Stimulated activated CD8-positive, alpha-beta memory T cell treated with anti-CD3 and anti-CD28 coated beads, Interleukin-4, amount 100 ng/mL, for 24 hours (primary cell): ENCODE results near the gene TKTL2.

Experiments
- DNase-seq: peaks from one replicate; pipeline ENCODE4 v3.0.0-alpha.2; 2020; ENCODE audit warnings: low read depth

The TKTL2 gene

GRCh38 chr4:163473576-163473975, at the start of gene TKTL2:
TKTL2 (minus strand) TSS chr4:163473754; CDS start chr4:163473734, 20 bp downstream.
- no peak for DNase-seq

- no peak for DNase-seq
These were observed 41.6 kb upstream of the TKTL2 start for GRCh38 chr4:163515198-163515597.

GRCh38 chr4:163505374-163505773, 31.8 kb upstream of the TKTL2 start:
- DNase-seq = no peak

GRCh38 chr4:163500586-163500985, 27.0 kb upstream of the TKTL2 start:
- DNase-seq = no peak

- no peak for DNase-seq
These were observed 22.3 kb upstream of the TKTL2 start for GRCh38 chr4:163495900-163496299.

GRCh38 chr4:163494360-163495241, 21.0 kb upstream of the TKTL2 start, which contains the start of gene TMA16:
TMA16 (plus strand) TSS chr4:163494690; CDS start chr4:163494802, 112 bp downstream.
- DNase-seq = peak; percentile 68

GRCh38 chr4:163493643-163494359, 20.2 kb upstream of the TKTL2 start:
- no peak for DNase-seq

- no peak for DNase-seq
These were observed 19.5 kb upstream of the TKTL2 start for GRCh38 chr4:163492951-163493504.

- DNase-seq = no peak
These were observed 16.4 kb upstream of the TKTL2 start for GRCh38 chr4:163489929-163490328.

- DNase-seq = no peak
These were observed 12.8 kb upstream of the TKTL2 start for GRCh38 chr4:163486321-163486720.

- DNase-seq = no peak
These were observed 12.0 kb upstream of the TKTL2 start for GRCh38 chr4:163485589-163485988.

GRCh38 chr4:163484906-163485305, 11.4 kb upstream of the TKTL2 start:
- DNase-seq = peak; percentile 32

- no peak for DNase-seq
These were observed 8.6 kb upstream of the TKTL2 start for GRCh38 chr4:163482190-163482589.

GRCh38 chr4:163476761-163477438, 3.3 kb upstream of the TKTL2 start:
- DNase-seq = no peak

GRCh38 chr4:163474027-163474426, 473 bp upstream of the TKTL2 start:
- DNase-seq = no peak

- no peak for DNase-seq
These were observed 424 bp downstream of the TKTL2 start for GRCh38 chr4:163473130-163473529.

- DNase-seq = no peak
These were observed 3.2 kb downstream of the TKTL2 start for GRCh38 chr4:163470391-163470790.

- DNase-seq = no peak
These were observed 6.3 kb downstream of the TKTL2 start for GRCh38 chr4:163467082-163467770.

- no peak for DNase-seq
These were observed 11.0 kb downstream of the TKTL2 start for GRCh38 chr4:163462556-163462955.

- DNase-seq = no peak
These were observed 24.9 kb downstream of the TKTL2 start for GRCh38 chr4:163448540-163449203.

GRCh38 chr4:163447481-163447880, 26.1 kb downstream of the TKTL2 start:
- no peak for DNase-seq
